Activated CD8-positive, alpha-beta memory T cell treated with anti-CD3 and anti-CD28 coated beads, Interleukin-2, amount 50 U/mL, for 1 hour (primary cell): ENCODE results near the gene TBPL1.
"Not testable (repeated sequence)": the region's sequence is repeated elsewhere in the genome, so short reads cannot be mapped to it uniquely, and the experiment has no call there.

ENCODE experiments used
- DNase-seq: peaks from one replicate; pipeline ENCODE4 v3.0.0-alpha.2; 2020; ENCODE audit errors: extremely low read depth

TBPL1 gene

DNA sequence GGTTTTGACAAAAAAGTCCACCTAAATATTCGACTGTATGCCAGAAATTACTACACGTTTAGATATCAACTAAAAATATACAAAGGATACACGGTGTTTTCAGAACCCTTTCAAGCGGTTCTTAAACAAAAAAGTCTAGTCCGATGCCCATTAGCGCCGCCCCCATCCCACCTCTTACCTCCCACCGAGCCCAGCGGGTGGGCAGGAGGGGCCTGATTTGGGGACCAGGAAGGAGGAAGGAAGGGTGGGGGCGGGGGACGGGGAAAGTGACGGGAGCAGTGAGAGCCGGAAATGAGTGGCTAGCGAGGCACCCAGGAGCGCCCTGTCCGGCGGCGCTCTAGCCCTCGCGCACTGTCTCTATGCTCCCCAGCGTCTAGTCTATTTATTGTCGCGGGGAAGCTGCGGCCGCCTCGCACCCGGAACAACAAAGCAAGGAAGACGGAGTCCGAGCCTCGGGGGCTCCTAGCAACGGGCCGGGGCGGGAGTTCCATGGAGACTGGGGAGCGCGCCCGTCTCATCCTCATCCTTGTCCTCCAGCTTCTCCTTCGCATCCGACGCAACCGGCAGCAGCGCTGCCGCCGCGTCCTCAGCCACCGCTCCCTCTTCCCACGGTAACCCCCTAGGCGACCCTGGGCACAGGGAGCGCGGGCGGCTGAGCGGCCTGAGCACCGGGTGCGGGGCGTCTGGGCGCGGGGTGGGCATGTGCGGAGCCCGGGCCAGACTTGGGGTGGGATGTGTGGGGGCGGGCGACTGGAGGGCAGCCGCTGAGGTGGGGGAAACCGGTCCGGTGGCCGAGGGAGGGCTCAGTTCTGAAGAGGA is at the start of gene TBPL1:
TBPL1 (plus strand) TSS at position 410 of the 819 bp plus-strand sequence. CDS start 26,902 bp downstream, outside the sequence.
- peak; percentile 73 for DNase-seq

DNA sequence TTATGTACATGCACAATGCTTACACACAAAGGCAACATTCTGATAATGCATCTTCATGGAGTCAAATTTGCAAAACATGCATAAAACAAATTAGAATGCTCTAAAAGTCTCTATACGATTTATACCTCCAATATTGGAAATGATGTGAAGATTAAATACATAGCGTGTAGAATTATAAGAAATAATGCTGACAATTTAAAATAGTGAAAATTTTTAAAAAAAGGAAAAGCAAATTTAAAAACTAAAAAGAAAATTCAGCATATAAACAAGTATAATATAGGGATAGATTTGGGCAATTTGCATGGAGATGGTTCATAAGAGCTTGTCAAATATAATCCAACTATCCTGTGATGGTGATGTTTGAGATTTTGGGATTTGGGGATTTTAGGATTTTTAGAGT is 49.2 kb upstream of the TBPL1 start:
- no peak for DNase-seq

DNA sequence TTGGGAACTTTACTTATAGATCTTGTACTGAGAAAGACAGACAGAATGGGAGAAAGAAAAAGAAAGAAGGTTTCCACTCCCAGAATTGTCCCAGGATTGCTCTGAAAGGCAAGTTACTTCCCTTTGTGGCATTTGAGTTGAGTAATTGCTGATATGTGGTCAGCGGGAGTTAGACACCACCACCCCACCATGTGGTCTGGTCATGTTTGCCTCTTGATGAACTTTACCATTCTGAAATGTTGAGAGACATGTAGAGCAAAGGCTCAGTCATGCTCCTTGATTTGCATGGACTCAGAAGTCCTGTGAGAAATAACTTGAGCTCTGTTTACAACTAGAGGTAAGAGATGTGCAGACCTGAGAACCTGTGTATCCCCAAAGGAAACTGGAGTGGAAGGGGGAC is 47.0 kb upstream of the TBPL1 start:
- no peak for DNase-seq

DNA sequence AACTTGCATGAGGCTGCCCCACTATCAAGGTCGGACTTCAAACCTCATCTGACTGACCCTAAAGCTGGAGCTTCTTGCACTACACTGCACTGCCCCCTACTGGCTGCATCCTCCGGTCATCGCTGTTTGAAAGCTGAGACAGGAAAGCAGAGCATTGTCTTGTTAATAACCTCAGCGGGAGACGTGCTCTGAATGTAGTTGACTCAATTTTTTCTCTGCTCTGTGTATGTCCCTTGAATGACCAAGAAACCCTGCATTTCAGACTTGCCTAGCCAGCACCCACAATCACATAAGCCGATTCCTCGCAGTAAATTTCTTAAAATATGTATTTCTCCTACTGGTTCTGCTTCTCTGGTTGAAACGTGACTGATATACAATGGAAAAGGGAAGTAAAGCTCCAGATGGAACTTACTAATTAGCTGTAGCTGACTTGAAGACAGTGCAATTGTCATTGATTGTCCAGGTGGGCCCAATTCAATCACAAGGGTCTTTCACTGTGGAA is 36.3 kb upstream of the TBPL1 start:
- peak; percentile 14 for DNase-seq

DNA sequence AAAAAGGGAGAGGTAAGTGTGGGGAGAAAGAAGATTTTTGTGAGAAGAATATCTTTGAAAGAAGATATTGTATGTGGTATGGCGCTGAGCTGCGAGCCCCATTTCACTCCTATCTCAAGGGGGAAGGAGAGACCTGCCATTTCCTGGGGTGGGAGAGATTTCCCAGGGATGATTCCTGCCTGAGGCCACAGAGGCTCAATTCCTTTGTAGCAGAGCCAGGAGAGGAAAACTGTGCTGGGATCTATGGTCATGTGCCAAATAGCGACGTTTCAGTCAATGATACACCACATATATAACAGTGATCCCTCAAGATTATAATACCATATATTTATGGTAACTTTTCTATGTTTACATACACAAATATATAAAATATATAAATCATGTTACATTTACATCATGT is 35.2 kb upstream of the TBPL1 start:
- DNase-seq: no peak

DNA sequence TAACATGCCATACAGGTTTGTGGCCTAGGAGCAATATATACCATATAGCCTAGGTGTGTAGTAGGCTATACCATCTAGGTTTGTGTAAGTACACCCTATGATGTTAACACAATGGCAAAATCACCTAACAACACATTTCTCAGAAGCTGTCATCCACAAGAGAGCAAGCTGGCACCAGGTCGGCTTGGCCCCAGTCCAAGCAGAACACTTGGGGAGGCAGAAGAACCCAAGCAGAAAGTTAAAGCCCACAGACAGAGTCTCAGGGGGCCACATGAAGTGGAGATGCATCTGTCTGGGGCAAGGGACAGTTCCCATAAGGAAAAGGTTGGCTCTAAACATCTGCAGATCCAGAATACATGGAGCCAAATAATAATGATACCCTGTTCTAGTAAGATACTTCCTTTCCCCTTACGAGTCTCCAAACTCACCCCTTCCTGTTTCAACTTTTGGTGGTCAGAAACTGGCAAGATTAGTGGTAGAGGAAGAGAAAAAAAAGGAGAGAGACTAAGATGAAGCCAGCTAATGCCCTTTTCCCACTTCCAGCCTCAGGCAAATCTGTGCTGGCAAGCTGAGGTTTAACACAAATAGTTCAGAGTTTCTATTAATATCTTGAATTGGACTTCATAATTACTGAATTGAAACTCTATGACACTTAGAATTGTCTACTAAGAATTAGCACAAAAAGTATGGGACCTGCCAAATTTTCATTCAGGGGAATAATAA is 34.7 kb upstream of the TBPL1 start:
- no peak for DNase-seq

DNA sequence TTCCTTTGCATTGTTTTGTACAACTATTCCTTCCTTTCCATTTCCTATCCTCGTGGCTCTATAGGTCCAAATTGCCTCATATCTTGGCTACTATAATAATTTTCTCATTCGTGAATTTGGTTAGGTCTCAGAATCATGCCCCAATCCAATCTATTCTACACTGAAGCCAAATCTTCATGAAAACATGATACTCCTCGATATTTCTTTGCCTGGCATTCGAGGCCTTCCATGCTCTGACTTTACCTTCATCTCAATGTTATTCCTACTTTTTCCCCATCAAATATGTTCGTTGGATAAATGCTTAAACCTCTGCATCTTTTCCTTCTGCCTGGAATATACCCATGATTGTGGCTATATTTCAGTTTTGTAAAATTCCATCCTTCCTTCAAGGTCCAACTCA is 33.7 kb upstream of the TBPL1 start:
- no peak for DNase-seq

DNA sequence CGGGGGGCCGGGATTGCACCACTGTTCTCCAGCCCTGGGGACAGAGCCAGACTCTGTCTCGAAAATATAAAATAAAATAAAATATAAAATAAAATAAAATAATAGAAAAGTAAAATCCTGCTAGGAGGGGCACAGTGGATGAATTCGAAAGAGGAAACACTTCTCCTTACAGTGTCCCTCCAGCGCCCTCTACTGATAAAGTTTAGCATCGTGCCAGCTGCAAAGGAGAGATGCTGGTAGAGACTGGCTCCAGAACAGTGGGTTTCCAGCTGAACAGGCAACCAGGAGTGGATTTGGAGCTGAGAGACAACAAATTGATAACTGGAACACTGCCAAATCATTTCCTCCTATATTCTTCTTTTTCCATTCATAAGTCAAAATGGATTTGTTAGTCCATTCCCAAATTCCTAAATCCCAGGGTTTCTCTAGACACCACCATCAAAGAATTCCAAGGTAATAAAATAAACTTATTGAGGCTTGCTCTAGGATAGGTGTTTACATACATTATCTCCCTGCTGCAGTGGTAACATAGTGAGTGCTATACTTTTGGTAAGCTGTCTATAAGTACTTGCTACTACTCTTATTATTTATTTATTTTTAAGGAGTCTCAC is 31.7 kb upstream of the TBPL1 start:
- DNase-seq: peak; percentile 20

DNA sequence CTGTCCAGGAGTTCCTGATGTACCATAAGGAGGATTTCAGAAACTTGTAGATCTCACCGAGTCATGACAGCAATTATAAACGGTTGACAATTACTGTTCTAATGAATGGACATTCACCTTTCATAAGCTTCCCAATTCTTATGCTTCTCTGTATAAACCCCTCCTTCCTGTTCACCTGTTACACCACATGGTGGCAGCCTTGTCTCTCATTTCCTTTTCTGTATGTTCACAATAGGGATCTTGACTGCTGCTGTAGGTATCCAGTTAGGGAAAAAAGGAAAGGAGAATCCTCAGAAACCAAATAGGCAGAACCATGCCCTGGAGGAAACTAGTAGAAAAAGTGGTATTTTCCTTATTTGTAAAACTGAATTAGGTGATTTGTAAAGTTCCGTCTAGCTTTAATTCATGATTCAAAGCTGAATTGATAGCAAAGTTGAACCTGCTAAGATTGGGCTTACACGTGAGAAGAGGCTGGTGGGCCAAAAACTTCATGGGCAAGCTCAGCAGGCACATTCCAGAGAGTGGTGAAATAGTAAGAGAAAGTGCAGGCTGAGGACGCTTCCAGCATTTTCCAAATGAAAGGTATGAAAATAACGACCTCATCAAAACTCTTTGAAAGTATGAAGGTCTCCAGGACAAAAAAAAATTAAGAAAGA is 29.0 kb upstream of the TBPL1 start:
- DNase-seq: peak; percentile 19

DNA sequence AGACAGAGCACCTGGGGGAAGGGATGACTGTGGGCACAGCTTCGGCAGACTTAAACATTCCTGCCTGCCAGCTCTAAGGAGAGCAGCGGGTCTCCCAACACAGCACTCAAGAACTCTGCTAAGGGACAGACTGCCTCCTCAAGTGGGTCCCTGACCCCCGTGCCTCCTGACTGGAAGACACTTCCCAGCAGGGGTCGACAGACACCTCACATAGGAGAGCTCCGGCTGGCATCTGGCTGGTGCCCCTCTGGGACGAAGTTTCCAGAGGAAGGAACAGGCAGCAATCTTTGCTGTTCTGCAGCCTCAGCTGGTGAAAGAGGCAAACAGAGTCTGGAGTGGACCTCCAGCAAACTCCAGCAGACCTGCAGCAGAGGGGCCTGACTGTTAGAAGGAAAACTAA is 21.8 kb upstream of the TBPL1 start:
- not testable (repeated sequence) for DNase-seq

DNA sequence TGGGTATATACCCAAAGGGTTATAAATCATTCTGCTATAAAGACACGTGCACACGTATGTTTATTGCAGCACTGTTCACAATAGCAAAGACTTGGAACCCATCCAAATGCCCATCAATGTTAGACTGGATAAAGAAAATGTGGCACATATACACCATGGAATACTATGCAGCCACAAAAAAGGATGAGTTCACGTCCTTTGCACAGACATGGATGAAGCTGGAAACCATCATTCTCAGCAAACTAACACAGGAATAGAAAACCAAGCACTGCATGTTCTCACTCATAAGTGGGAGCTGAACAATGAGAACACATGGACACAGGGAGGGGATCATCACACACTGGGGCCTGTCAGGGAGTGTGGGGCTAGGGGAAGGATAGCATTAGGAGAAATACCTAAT is 16.7 kb upstream of the TBPL1 start:
- not testable (repeated sequence) for DNase-seq

DNA sequence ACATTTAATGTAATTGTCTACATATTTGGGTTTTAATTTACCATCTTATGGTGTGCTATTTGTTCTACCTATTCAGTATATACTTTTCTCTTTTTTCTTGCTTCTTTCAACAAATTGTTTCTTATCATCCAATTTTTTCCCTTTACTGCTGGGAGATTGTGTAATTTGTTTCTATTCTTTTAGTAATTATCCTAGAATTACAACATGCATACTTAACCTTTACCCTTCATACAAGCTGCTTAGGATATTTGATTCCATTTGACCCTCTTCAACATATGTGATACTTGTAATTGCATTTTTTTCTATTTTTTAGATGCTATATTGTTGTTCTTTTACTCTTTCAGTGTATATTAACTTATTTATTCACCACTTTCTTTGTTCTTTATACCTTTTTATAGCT is 15.1 kb upstream of the TBPL1 start:
- no peak for DNase-seq

DNA sequence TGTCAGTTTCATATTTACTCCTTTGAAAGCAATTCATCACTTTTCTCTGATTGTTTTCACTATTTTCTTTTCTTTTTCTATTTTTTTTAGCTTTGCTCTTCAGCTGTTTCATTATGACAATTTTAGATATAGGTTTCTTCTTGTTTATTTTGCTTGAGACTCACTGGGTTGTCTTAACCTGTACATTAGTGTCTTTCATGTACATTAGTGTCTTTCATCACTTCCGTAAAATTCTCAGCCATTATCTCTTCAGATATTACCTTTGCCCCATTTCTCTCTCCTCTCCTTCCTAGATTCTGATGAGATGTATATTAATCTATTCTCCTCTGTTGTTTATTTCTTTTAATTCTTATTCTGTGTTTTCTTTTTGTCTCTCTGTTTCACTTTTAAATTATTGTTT is 14.5 kb upstream of the TBPL1 start:
- no peak for DNase-seq

DNA sequence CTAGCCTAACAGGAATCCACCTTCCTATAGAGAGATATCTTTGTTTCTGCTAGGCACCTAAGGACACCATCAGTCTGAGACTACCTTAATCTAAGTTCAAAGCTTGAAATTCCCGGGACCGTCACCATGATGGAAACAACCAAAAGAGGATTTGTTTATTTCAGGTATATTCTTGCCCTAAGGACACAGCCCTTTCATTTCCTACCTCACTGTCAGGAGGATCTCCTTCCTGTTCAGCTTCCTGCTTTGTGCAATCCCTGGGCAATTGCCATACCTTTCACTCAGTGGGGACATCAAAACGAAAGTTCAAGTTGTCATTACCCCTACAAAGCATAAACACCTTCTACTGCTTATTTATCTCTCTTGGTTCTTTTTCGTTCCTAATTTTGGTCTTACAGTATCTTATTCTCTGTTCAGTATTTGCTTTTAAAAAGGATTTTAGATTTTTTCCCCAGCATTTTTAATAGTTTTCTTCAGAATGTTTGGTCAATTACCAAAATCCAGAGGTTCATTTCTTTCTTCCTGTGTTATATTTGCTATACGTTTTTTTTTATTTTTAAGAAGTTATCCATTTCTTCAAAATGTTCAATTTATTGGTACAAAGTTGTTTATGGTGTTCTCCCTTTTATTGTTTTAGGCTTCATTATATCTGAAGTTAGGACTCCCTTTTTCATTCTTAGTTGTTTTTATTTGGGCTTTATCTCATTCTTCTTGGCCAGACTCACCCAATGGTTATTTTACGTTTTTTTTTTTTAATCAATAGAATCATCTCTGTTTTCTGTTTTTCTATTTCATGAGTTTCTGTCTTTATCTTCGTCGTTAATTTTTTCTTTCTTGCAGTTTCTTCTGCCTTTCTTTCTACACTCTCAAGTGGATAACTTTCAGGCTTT is 13.0 kb upstream of the TBPL1 start:
- DNase-seq: no peak

DNA sequence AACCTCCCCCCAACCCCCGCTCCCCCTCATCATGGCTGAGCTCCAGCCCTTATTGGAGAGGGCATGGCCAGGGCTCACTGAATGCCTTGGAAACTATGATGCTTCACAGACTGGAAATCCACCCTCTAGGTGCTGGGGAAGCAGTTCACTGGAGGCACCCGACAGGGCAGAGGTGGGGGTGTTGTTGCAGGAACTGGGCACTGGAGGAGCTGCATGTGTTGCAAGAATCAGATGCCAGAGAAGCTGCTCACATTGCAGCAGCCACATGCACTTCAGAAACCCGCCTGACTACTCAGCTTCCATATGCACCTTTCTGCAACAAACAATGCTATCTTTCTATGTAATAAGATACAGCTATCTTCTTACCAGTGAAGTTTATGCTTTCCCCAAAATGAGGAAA is 7.9 kb upstream of the TBPL1 start:
- DNase-seq: no peak

DNA sequence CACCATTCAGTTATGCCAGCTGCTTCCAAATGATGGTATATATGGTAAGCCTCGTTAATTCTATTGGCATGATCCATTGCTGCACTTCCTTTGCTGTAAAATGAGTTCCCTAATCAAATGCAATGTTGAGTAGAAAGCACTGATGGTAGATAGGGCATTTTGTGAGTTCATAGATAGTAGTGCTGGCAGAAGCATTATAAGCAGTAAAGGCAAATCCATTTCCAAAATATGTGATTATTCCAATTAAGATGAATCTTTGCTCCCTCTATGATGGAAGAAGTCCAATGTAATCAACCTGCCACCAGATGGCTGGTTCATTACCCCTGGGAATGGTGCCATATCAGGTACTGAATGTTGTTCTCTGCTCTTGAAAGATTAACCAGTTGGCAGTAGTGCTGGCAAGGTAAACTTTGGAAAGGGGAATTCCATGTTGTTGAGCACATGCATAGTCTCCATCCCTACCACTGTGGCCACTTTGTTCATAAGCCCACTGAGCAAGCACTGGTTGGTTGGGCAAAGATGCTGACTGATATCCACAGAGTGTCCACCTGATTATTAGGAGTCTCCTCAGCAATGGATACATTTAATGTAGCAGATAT is 5.6 kb upstream of the TBPL1 start:
- DNase-seq: no peak

DNA sequence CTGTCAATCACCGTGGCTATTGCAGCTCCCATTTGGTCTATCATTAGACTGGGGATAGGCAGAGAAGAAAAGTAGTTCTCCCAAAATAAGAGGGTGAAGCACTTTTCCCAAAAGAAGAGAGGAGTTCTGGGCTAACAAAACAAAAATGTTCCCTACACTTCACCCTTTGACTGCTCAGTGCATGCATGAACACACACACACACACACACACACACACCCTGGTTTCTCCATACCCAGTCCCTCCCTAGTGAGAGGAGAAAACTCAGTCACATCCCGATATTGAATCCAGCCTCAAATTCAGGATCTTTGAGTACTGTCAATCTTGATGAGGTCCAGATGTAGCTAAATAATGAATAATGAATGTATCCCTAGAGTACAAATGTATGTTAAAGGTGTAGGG is 4.6 kb upstream of the TBPL1 start:
- no peak for DNase-seq

DNA sequence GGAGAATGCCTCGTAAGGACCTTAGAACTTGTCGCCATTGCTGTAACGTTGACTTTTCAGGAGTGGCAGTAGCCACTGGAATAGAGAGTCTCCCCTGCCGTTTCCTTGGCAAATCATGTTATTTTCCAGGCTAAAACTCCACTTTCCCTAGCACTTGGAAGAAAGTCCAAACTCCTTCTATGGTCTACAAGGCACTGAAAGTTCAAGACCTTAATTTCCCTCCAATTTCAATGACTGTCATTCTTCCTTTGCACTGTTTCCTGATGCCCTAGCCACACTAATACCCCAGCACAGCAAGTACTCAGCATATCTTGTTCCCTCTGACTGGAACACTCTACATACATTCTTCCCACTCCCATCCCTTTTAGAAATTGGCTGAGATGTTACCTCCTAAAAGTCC is 1.8 kb upstream of the TBPL1 start:
- DNase-seq: no peak

DNA sequence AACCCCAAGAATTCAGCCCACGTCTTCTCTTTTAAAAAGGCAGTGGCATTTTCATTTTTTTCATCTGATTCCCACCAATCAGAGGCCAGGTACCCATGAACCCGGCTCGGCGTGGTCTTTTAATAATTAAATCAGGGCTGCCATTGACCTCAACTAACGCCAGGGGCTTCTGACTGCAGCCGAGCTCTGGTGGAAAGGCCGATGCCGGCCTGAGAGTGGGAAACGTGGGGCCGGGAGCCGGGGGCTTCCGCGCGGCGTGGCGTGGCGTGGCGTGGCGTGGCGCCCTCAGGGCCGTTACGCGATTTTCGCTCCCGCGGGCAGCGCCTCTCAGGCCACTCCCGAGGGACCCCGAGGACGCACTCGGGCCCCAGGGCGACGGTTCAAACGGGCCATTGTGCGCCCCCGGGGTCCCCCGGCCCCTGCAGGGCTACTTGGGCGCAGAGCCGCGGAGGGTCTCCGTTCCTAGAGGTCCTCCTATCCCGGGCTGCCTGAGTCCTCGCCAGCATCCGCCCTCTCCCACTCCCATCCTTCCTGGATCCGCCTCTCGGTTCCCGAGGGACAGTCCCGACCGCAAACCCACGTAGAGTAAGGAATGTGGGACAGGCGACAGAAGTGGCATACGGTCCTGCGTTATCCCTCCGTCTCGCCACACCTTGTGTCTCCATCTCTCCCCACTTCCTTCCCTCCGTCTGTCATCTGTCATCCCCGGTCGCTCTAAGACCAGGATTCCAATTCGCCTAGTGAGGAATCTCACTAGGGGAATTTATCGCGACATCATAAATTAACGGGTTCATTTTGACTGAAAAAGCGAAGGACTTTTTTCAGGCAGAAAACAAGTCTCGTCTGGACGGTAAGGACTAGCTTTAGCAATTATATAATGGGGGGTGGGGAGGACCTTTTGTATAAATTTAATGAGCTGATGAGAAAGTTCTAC is 876 bp upstream of the TBPL1 start:
- no peak for DNase-seq
